Adrenal gland (tissue), 12 donors: ENCODE results near the gene PAMR1. TPM values are rescaled to one million over a fixed set of nuclear protein-coding genes. Genes with fewer than 3 reads are reported as not detected.

Experiments
- DNase-seq, 7 donors: peaks; one replicate each; pipeline ENCODE4 v3.0.0-alpha.2; 2019 to 2020
- H3K27ac ChIP-seq, 5 donors: fragments of 200-600 bp; sonication (generic) in 4 of 5; 1 replicate in 3 of 5; 2 replicates in 2 of 5; pipeline versions ENCODE4 v1.5.1 to v1.8.0; 2016 to 2020; ENCODE audit warnings: mild to moderate bottlenecking in 1 of 5
- H3K27me3 ChIP-seq: fragments of 200-600 bp; 2 replicates; pipeline ENCODE4 v1.8.0; 2021
- H3K36me3 ChIP-seq, 2 donors: fragments of 200-600 bp; replicated peaks in 1 of 2; 1 replicate in 1 of 2; 2 replicates in 1 of 2; pipeline versions ENCODE4 v1.5.1 to v1.8.0; 2018 to 2022
- H3K4me1 ChIP-seq, 2 donors: fragments of 200-600 bp; replicated peaks in 1 of 2; 1 replicate in 1 of 2; 2 replicates in 1 of 2; pipeline versions ENCODE4 v1.5.1 to v1.8.0; 2018 to 2021
- H3K4me3 ChIP-seq, 4 donors: fragments of 200-600 bp; sonication (generic) in 3 of 4; one replicate each; pipeline ENCODE4 v1.5.1; 2016 to 2018
- H3K9me3 ChIP-seq, 3 donors: fragments of 200-600 bp; sonication (generic) in 1 of 3; replicated peaks in 1 of 3; 1 replicate in 2 of 3; 2 replicates in 1 of 3; pipeline versions ENCODE4 v1.5.1 to v1.8.0; 2016 to 2021
- CTCF ChIP-seq, 6 experiments: fragments of 450-650 bp in 4 of 6; fragments of 200-600 bp in 2 of 6; sonication (generic) in 1 of 6; IDR thresholded peaks; 1 replicate in 5 of 6; 2 replicates in 1 of 6; pipeline versions ENCODE4 v1.5.1 to v1.8.0; 2016 to 2021; ENCODE audit warnings: antibody characterized with exemption in 6 of 6, mild to moderate bottlenecking in 2 of 6, moderate library complexity in 1 of 6
- POLR2A ChIP-seq, 2 donors: fragments of 450-650 bp; IDR thresholded peaks; one replicate each; pipeline ENCODE4 v1.6.1; 2017; ENCODE audit warnings: antibody characterized with exemption in 2 of 2, mild to moderate bottlenecking in 2 of 2, moderate library complexity in 1 of 2
- WGBS, 4 donors: extraction: QIAGEN DNeasy Blood & Tissue Kit in 2 of 4; methylation state at CpG; one replicate each; pipeline versions ENCODE4 v1.1.5 to v1.1.7; 2013 to 2017; 5-methylcytosine and 5-hydroxymethylcytosine counted together
- intact Hi-C, 2 donors: fragments of 100-400 bp; cut with DNase I; formaldehyde crosslinking; loops; one replicate each; pipeline versions ENCODE4 v1.14.1 to v1.15.0; 2022 to 2023
- polyA plus RNA-seq, 3 donors: library from polyadenylated mRNA; stranded (reverse); fragments of 200-250 nt in 2 of 3; fragments of 350-450 nt in 1 of 3; fragmentation: Illumina TruSeq in 1 of 3; extraction: RNeasy Lipid Tissue Mini Kit (QIAGEN cat#74804) in 1 of 3; gene quantifications; one replicate each; pipeline ENCODE4 v1.2.3, GENCODE V29; 2013 to 2014
- total RNA-seq, 9 donors: library from RNA; depleted of rRNA in 4 of 9; stranded (reverse); fragments of >200 nt in 4 of 9; fragments of 120-200 nt in 1 of 9; fragmentation: NEBNext Ultra II Directional in 1 of 9; extraction: Animal tissue kit (Norgen Biotek cat#: 25700) in 1 of 9; gene quantifications; one replicate each; pipeline versions ENCODE4 v1.1.0 to v1.2.4, GENCODE V29; 2013 to 2023
- donor health status: healthy with polysubstance abuse.
- donor health status: Bipolar disorder and iron deficiency.
- donor health status: DM: yes; HTN: yes; CAD: no.
- donor health status: DM: no; HTN: no; CAD: no.
- donor health status: DM: no; HTN: no; CAD: no.
- donor health status: DM: yes; HTN: yes; CAD: no.

PAMR1 gene
- total and polyA plus RNA-seq, 12 donors = 4.3 to 25.7 (median 11.2) TPM

DNA sequence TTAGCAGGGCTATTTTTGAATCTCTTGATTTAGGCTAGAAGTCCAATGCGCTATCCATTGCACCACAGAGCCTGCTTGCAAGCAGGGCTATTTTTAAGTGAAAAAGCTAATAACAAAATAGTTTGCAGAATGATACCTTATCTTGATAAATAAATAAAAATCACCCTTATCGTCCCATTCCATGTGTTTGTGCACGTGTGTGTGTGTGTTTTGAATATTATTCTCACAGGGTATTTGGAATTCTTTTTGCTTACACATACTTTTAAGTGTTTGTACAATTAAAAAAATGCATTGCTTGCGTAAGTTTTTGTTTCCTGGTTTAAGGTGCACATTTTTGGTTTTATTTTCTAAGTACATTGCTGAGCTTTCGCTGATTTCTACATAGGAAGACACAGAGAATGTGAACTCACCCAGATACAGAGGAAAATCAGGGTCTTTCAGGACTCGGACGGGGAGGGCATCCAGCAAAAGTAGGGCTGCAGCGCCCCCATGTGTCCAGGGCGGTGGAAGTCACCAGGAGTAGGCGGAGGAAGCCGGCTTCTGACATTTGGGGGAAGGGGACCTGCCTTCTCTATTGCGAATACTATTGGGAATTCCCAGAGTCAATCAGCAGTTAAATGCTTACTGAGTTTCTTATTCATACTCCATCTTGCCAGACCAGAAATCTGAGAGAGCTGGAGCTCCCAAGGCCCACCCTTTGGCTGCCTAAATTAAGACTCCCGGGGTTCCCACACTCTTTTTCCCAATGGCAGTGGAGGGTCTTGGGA, 133.3 kb downstream of the PAMR1 start:
- no peak overlapping the region for H3K4me3 ChIP-seq
- TF ChIP-seq CTCF (IDR thresholded peaks at IDR 0.05) (peak; percentile 79 to 97 (median 92)), POLR2A (IDR thresholded peaks at IDR 0.05) (no peak)
- intact Hi-C loops = loop anchor here (10.0 kb wide), 2 partner anchors 467 to 807 kb away; no protein-coding TSS in a partner anchor
- peaks cover 5 to 12% of the 10 kb centered on the region in 2 donors for H3K4me1 ChIP-seq
- no peak overlapping the region for H3K27ac ChIP-seq
- 21 to 22% (median 22%) methylated on average over 13 of the region's 13 CpGs for WGBS, 4 donors
- peak; percentile 84 to 92 (median 88) for DNase-seq
- no peaks in the 10 kb centered on the region for H3K9me3 ChIP-seq
- no peaks in the 10 kb centered on the region for H3K36me3 ChIP-seq
- H3K27me3 ChIP-seq = no peaks in the 10 kb centered on the region

GRCh38 chr11:35390737-35391682, 134.4 kb downstream of the PAMR1 start:
- Histone ChIP-seq H3K27ac (no peak overlapping the region), H3K36me3 (no peaks in the 10 kb centered on the region), H3K9me3 (no peaks in the 10 kb centered on the region), H3K4me3 (no peak overlapping the region), H3K27me3 (no peaks in the 10 kb centered on the region), H3K4me1 (peaks cover 5 to 12% of the 10 kb centered on the region in 2 donors)
- peak in 1 of 7 donors; percentile 29 for DNase-seq
- intact Hi-C loops = loop anchor here (10.0 kb wide), 2 partner anchors 466 to 806 kb away; no protein-coding TSS in a partner anchor
- TF ChIP-seq CTCF (IDR thresholded peaks at IDR 0.05) (no peak), POLR2A (IDR thresholded peaks at IDR 0.05) (no peak)
- WGBS, 4 donors = 84 to 87% (median 85%) methylated on average over 13 of the region's 13 CpGs

DNA sequence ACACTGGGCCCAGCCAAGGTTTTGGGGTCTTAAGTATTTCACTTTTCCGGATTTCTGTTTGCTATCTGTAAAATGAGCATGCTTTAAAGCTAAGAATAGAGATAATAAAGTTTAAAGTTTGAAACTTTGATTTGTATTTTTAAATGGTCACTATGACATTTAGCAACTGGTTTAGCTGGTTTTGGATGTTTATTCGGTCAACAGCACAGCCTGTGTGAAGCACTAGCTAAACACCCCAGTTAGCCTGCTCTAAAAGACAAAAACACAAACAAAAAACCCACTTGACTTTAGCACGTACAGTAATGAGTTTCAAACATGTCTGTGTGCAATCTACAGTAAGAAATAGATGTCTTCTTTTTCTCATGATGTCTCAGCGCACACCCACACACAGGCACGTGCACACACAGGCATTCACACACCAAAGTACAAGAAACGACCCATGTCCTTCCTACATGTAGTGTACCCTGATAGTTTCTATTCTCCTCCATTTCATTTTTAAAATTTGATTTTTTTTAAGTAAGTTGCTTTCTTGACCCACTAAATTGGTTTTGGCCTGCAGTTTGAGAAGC, 135.4 kb downstream of the PAMR1 start:
- WGBS, 4 donors = 80 to 91% (median 88%) methylated on average over 6 of the region's 6 CpGs
- Histone ChIP-seq H3K9me3 (no peaks in the 10 kb centered on the region), H3K27ac (no peak overlapping the region), H3K4me3 (no peak overlapping the region), H3K36me3 (no peaks in the 10 kb centered on the region), H3K4me1 (peaks cover 5 to 12% of the 10 kb centered on the region in 2 donors), H3K27me3 (no peaks in the 10 kb centered on the region)
- TF ChIP-seq POLR2A (IDR thresholded peaks at IDR 0.05) = no peak
- DNase-seq = no peak
- intact Hi-C loops = loop anchor here (10.0 kb wide), 2 partner anchors 465 to 805 kb away; no protein-coding TSS in a partner anchor

DNA sequence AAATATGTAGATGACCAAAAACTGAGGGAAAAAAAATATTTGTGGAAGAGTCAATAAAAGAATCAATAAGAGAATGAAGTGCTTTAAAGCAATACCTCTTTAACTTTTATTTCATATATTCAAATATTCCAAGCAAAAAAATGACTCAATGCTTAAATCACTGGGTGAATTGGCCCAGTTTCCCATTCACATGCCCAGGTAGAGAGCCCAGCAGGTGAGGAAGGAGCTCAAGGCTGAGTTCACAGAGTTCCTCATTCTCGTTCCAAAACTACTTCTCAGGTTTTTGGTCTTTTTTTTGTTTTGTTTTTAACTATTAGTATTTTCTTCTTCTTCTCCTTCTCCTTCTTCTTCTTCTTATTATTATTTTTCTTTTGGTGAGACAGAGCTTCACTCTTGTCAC, 136.3 kb downstream of the PAMR1 start:
- Histone ChIP-seq H3K4me1 (peaks cover 5 to 12% of the 10 kb centered on the region in 2 donors), H3K4me3 (no peak overlapping the region), H3K36me3 (no peaks in the 10 kb centered on the region), H3K27ac (no peak overlapping the region), H3K9me3 (no peaks in the 10 kb centered on the region), H3K27me3 (no peaks in the 10 kb centered on the region)
- WGBS, 4 donors = 75 to 84% (median 81%) methylated on average over 1 of the region's 1 CpG
- no peak for TF ChIP-seq POLR2A (IDR thresholded peaks at IDR 0.05)
- no peak for DNase-seq
- intact Hi-C loops = no loop called here
